OCI-LY1 (cell line): ENCODE measurements around the gene TOGARAM2.

Source experiments
- H2AFZ ChIP-seq: fragments of 200-600 bp; sonication (generic), shearing (Covaris generic); 2 replicates; pipeline ENCODE4 v1.6.0; 2014; ENCODE audit warnings: antibody characterized with exemption, mild to moderate bottlenecking, low read length
- H3F3A ChIP-seq: fragments of 200-600 bp; sonication (generic), shearing (Covaris generic); 2 replicates; pipeline ENCODE4 v1.6.0; 2014; ENCODE audit warnings: mild to moderate bottlenecking, antibody characterized with exemption, low read length, moderate library complexity; ENCODE audit not compliant: insufficient read depth
- H3K27ac ChIP-seq: fragments of 200-600 bp; sonication (generic); 2 replicates; pipeline ENCODE4 v1.5.1; 2014; ENCODE audit warnings: low read length, mixed run types, mild to moderate bottlenecking, low read depth; ENCODE audit not compliant: poor library complexity, severe bottlenecking
- H3K27me3 ChIP-seq: fragments of 200-600 bp; sonication (generic); 2 replicates; pipeline ENCODE4 v1.6.0; 2014; ENCODE audit warnings: antibody characterized with exemption, mild to moderate bottlenecking, low read length, moderate library complexity; ENCODE audit not compliant: insufficient read depth
- H3K36me3 ChIP-seq: fragments of 200-600 bp; sonication (generic); 2 replicates; pipeline ENCODE4 v1.6.1; 2014; ENCODE audit warnings: mild to moderate bottlenecking, antibody characterized with exemption, low read length, moderate library complexity, mixed read lengths; ENCODE audit not compliant: insufficient read depth
- H3K4me1 ChIP-seq: fragments of 200-600 bp; sonication (generic); 2 replicates; pipeline ENCODE4 v1.5.1; 2014; ENCODE audit warnings: mild to moderate bottlenecking, low read length, moderate library complexity; ENCODE audit not compliant: insufficient read depth, severe bottlenecking
- H3K4me2 ChIP-seq: fragments of 200-600 bp; sonication (generic), shearing (Covaris generic); 2 replicates; pipeline ENCODE4 v1.6.1; 2014; ENCODE audit warnings: low read length
- H3K4me3 ChIP-seq: fragments of 200-600 bp; sonication (generic); 2 replicates; pipeline ENCODE4 v1.5.1; 2014; ENCODE audit warnings: low read length, low read depth, mild to moderate bottlenecking, mixed read lengths; ENCODE audit not compliant: poor library complexity, severe bottlenecking
- H3K79me2 ChIP-seq: fragments of 200-600 bp; shearing (Covaris generic); 2 replicates; pipeline ENCODE4 v1.6.1; 2016; ENCODE audit warnings: mixed run types, low read length, mixed read lengths; ENCODE audit not compliant: insufficient read depth
- H3K9ac ChIP-seq: fragments of 200-600 bp; sonication (generic), shearing (Covaris generic); 2 replicates; pipeline ENCODE4 v1.6.1; 2014; ENCODE audit warnings: mild to moderate bottlenecking, low read length, mixed read lengths
- H3K9me2 ChIP-seq: fragments of 200-600 bp; sonication (generic), shearing (Covaris generic); 2 replicates; pipeline ENCODE4 v1.6.1; 2014; ENCODE audit warnings: low read depth, mild to moderate bottlenecking, low read length, mixed read lengths
- H3K9me3 ChIP-seq: fragments of 200-600 bp; shearing (Covaris generic); 2 replicates; pipeline ENCODE4 v1.6.1; 2014; ENCODE audit warnings: low read length, mixed read lengths
- H4K20me1 ChIP-seq: fragments of 200-600 bp; sonication (generic), shearing (Covaris generic); 2 replicates; pipeline ENCODE4 v1.6.0; 2016; ENCODE audit warnings: mild to moderate bottlenecking, low read length; ENCODE audit not compliant: insufficient read depth
- CTCF ChIP-seq: fragments of 200-600 bp; sonication (generic), shearing (Covaris generic); IDR thresholded peaks from 2 replicates; pipeline ENCODE4 v1.5.1; 2017; ENCODE audit warnings: mild to moderate bottlenecking, antibody characterized with exemption, low read length, moderate library complexity, mixed read lengths
- EZH2 ChIP-seq: fragments of 200-600 bp; sonication (generic), shearing (Covaris generic); IDR thresholded peaks from 2 replicates; pipeline ENCODE4 v1.8.0; 2017; ENCODE audit warnings: borderline replicate concordance, mixed run types, mild to moderate bottlenecking, antibody characterized with exemption, low read length, moderate library complexity, mixed read lengths

The TOGARAM2 gene

DNA sequence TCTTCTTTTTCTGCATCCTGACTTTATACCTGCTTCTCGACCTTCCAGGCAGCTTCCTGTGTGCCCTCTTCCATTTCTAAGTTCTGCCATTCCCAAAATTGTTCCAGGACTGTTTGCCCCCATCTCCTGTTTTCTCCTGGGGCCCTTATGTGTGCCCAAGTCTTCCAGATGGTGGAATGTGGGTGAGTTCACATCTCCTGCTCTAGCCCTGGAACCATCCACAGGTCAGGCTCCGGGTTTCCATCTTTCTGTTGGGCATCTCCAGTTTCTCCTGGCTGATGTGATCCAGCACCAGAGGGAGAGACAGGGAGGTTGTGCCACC lies 25.8 kb downstream of the TOGARAM2 start:
- H4K20me1 ChIP-seq, result no peaks in the 10 kb centered on the region
- H3K27ac ChIP-seq, result no peak overlapping the region
- no peak overlapping the region for H3K4me2 ChIP-seq
- H3K9me2 ChIP-seq, result no peaks in the 10 kb centered on the region
- H3K4me3 ChIP-seq, result no peak overlapping the region
- H3F3A ChIP-seq, result no peaks in the 10 kb centered on the region
- H2AFZ ChIP-seq, result no peak overlapping the region
- H3K4me1 ChIP-seq, result no peaks in the 10 kb centered on the region
- H3K79me2 ChIP-seq, result no peaks in the 10 kb centered on the region
- no peaks in the 10 kb centered on the region for H3K36me3 ChIP-seq
- no peak overlapping the region for H3K9ac ChIP-seq
- no peaks in the 10 kb centered on the region for H3K27me3 ChIP-seq
- H3K9me3 ChIP-seq, result no peaks in the 10 kb centered on the region
- no peak for TF ChIP-seq CTCF
- TF ChIP-seq EZH2, result no peak

DNA sequence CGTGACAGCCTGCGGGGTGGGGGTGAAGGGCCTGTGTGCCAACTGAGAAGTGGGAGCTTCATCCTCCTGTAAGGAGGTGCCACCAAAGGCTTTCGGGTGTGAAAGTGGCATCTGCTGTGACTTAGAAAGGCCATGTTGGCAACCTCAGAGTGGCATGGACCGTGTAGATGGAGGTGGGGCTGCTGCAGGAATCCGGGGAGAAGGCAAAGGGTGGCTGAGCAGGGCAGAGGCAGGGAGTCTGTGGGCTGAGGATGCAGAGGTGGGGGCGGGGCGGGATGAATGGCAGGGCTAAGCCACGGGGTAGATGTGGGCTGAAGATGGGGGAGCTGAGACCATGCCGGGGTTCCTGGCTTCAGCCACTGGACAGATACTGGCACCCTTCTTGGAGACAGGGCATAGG lies 28.2 kb downstream of the TOGARAM2 start:
- Histone ChIP-seq H3K9me2 (no peaks in the 10 kb centered on the region), H3K27me3 (no peaks in the 10 kb centered on the region), H3K79me2 (no peaks in the 10 kb centered on the region), H3K9ac (no peak overlapping the region), H3K27ac (no peak overlapping the region), H3K4me2 (no peak overlapping the region), H2AFZ (no peak overlapping the region), H4K20me1 (no peaks in the 10 kb centered on the region), H3K4me3 (no peak overlapping the region), H3F3A (no peaks in the 10 kb centered on the region), H3K4me1 (no peaks in the 10 kb centered on the region), H3K36me3 (no peaks in the 10 kb centered on the region), H3K9me3 (no peaks in the 10 kb centered on the region)
- TF ChIP-seq EZH2 (no peak), CTCF (no peak)

DNA sequence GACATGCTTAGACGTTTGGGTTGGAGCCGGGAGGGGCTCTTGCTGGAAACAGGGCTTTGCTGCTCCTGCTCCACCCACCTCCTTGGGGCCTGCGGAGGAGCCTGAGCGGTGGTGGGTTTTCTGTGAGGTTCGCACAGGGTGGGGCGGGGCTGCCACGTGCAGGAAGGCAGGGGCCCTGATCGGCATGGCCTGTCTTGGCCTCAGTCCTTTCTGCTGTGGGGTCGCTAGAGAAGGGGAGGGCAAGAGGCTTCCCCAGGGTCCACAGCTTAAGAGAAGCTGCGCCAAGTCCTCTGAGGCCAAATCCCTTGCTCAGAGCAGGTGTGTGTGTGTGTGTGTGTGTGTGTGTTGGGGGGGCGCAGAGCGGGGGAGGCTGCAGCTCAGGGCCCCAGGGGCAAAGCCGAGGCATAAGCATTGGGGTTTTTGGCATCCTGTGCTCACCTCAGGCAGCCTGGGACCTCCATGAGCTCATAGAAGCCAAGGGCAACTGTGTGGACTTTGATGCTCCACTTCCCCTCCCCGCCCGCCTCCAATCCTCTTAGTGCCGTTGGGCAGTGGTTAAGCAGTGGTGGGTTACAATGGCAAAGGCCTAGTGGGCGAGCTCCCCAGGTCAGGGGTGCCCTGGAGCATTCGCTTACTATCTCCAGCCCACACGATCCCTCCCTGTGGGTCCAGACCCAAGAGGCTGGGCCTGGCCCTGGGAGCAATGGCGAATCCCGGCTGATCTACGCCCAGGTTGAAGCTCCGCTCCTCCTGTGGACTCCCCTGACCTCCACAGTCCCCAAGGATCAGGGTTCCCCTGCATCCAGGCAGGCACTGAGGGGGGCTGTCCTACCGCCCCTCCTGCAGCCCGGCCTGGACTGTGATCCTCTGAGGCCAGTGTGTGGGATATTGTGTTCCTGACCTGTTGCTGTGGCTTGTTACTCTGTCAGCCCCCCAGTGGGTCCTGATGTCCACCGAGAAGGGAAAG lies 28.9 kb downstream of the TOGARAM2 start:
- Histone ChIP-seq H3K36me3 (no peaks in the 10 kb centered on the region), H3K79me2 (no peaks in the 10 kb centered on the region), H3K9me3 (no peaks in the 10 kb centered on the region), H3K9ac (no peak overlapping the region), H3K27ac (no peak overlapping the region), H3K4me2 (no peak overlapping the region), H3K4me1 (no peaks in the 10 kb centered on the region), H4K20me1 (no peaks in the 10 kb centered on the region), H3F3A (no peaks in the 10 kb centered on the region), H3K4me3 (no peak overlapping the region), H3K27me3 (no peaks in the 10 kb centered on the region), H3K9me2 (no peaks in the 10 kb centered on the region), H2AFZ (no peak overlapping the region)
- TF ChIP-seq EZH2, result no peak
- TF ChIP-seq CTCF, result no peak
